ENCODE data around the gene BCL2.

BCL2 gene

GRCh38 chr18:63297687-63298399 lies 21.7 kb downstream of the BCL2 start:
- no peak for TF ChIP-seq CTCF (conservative IDR thresholded peaks at IDR 0.05; ENCODE audit: low read depth)
- no peak for DNase-seq (ENCODE audit: low spot score)
- no peak overlapping the region for H3K27ac ChIP-seq
- CTCF ChIA-PET, result no interaction called here
- POLR2A ChIA-PET (ENCODE audit: low non-redundant PET), result no interaction called here

- H3K27ac ChIP-seq, result no peak overlapping the region
- CTCF ChIA-PET, result no interaction called here
- TF ChIP-seq CTCF (conservative IDR thresholded peaks at IDR 0.05; ENCODE audit: low read depth), result no peak
- no peak for DNase-seq (ENCODE audit: low spot score)
- POLR2A ChIA-PET (ENCODE audit: low non-redundant PET), result no interaction called here
Observed at GRCh38 chr18:63293935-63294334, 25.6 kb downstream of the BCL2 start.

- POLR2A ChIA-PET (ENCODE audit: low non-redundant PET), result no interaction called here
- no peak for DNase-seq (ENCODE audit: low spot score)
- no peak for TF ChIP-seq CTCF (conservative IDR thresholded peaks at IDR 0.05; ENCODE audit: low read depth)
- CTCF ChIA-PET, result interaction anchor here (0.6 kb wide), 1 partner anchor 11 kb away, joined by 4 read pairs; no protein-coding TSS in a partner anchor
- no peak overlapping the region for H3K27ac ChIP-seq
Observed at GRCh38 chr18:63292831-63293683, 26.5 kb downstream of the BCL2 start.

GRCh38 chr18:63291278-63291677 lies 28.3 kb downstream of the BCL2 start:
- no peak for TF ChIP-seq CTCF (conservative IDR thresholded peaks at IDR 0.05; ENCODE audit: low read depth)
- DNase-seq (ENCODE audit: low spot score), result no peak
- ChIA-PET CTCF (no interaction called here), POLR2A (ENCODE audit: low non-redundant PET) (no interaction called here)
- H3K27ac ChIP-seq, result no peak overlapping the region

GRCh38 chr18:63290821-63291200 lies 28.8 kb downstream of the BCL2 start:
- DNase-seq (ENCODE audit: low spot score), result no peak
- ChIA-PET CTCF (no interaction called here), POLR2A (ENCODE audit: low non-redundant PET) (no interaction called here)
- no peak overlapping the region for H3K27ac ChIP-seq
- TF ChIP-seq CTCF (conservative IDR thresholded peaks at IDR 0.05; ENCODE audit: low read depth), result no peak

GRCh38 chr18:63290166-63290820 lies 29.3 kb downstream of the BCL2 start:
- H3K27ac ChIP-seq, result no peak overlapping the region
- TF ChIP-seq CTCF (conservative IDR thresholded peaks at IDR 0.05; ENCODE audit: low read depth), result no peak
- ChIA-PET CTCF (no interaction called here), POLR2A (ENCODE audit: low non-redundant PET) (no interaction called here)
- no peak for DNase-seq (ENCODE audit: low spot score)

Measured in RWPE1 (cell line).